Measurements from ENCODE around the gene GRK1. TPM values are rescaled to one million over a fixed set of nuclear protein-coding genes. Genes with fewer than 3 reads are reported as not detected.

GRK1 gene
- total and polyA plus RNA-seq, 2 experiments from 2014 or later = not detected

GRCh38 chr13:113747291-113747833 lies 80.3 kb downstream of the GRK1 start:
- Mint-ChIP-seq H3K9me3 (peaks cover 14% of the 10 kb centered on the region), H3K4me1 (peaks cover 8% of the 10 kb centered on the region; the same call in 2 of the 3 replicates), H3K27me3 (ENCODE audit: insufficient read depth, low read depth, poor library complexity) (peaks cover 17% of the 10 kb centered on the region), H3K4me3 (no peak overlapping the region), H3K27ac (no peak overlapping the region), H3K36me3 (ENCODE audit: low read depth) (peaks cover 11% of the 10 kb centered on the region; the same call in 2 of the 3 replicates)
- Histone ChIP-seq H4K20me1 (replicated peaks; ENCODE audit: insufficient read depth) (no peaks in the 10 kb centered on the region), H2AFZ (no peak overlapping the region), H3K36me3 (ENCODE audit: insufficient read depth) (no peaks in the 10 kb centered on the region), H3K27me3 (ENCODE audit: insufficient read depth) (no peaks in the 10 kb centered on the region), H3K4me3 (no peak overlapping the region), H3K79me2 (replicated peaks; ENCODE audit: insufficient read depth) (no peaks in the 10 kb centered on the region), H3K9me2 (ENCODE audit: insufficient read depth) (peaks cover 4% of the 10 kb centered on the region; the same call in 1 of the 2 replicates), H3F3A (replicated peaks; ENCODE audit: low read depth) (peaks cover 25% of the 10 kb centered on the region), H3K27ac (ENCODE audit: low read depth) (no peak overlapping the region), H3K4me1 (ENCODE audit: insufficient read depth) (no peaks in the 10 kb centered on the region), H3K4me2 (no peak overlapping the region)
- DNase-seq (ENCODE audit: low spot score) = no peak
- no peak for TF ChIP-seq POLR2AphosphoS5 (IDR thresholded peaks at IDR 0.05; ENCODE audit: low read depth)
- TF ChIP-seq, protein P1, sequence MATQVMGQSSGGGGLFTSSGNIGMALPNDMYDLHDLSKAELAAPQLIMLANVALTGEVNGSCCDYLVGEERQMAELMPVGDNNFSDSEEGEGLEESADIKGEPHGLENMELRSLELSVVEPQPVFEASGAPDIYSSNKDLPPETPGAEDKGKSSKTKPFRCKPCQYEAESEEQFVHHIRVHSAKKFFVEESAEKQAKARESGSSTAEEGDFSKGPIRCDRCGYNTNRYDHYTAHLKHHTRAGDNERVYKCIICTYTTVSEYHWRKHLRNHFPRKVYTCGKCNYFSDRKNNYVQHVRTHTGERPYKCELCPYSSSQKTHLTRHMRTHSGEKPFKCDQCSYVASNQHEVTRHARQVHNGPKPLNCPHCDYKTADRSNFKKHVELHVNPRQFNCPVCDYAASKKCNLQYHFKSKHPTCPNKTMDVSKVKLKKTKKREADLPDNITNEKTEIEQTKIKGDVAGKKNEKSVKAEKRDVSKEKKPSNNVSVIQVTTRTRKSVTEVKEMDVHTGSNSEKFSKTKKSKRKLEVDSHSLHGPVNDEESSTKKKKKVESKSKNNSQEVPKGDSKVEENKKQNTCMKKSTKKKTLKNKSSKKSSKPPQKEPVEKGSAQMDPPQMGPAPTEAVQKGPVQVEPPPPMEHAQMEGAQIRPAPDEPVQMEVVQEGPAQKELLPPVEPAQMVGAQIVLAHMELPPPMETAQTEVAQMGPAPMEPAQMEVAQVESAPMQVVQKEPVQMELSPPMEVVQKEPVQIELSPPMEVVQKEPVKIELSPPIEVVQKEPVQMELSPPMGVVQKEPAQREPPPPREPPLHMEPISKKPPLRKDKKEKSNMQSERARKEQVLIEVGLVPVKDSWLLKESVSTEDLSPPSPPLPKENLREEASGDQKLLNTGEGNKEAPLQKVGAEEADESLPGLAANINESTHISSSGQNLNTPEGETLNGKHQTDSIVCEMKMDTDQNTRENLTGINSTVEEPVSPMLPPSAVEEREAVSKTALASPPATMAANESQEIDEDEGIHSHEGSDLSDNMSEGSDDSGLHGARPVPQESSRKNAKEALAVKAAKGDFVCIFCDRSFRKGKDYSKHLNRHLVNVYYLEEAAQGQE (IDR thresholded peaks at IDR 0.05; ENCODE audit: unreplicated experiment) = no peak
- no peak for TF ChIP-seq ZNF331 (CRISPR knock-in tag; IDR thresholded peaks at IDR 0.05; ENCODE audit: low read depth)
- TF ChIP-seq EZH2phosphoT487 (IDR thresholded peaks at IDR 0.05; ENCODE audit: unreplicated experiment) = no peak
- TF ChIP-seq ETS1 (IDR thresholded peaks at IDR 0.05) = no peak
- no peak for TF ChIP-seq ZNF114 (CRISPR knock-in tag; IDR thresholded peaks at IDR 0.05)
- TF ChIP-seq STAT1 (IDR thresholded peaks at IDR 0.05; ENCODE audit: unreplicated experiment) = no peak
- TF ChIP-seq CTCF (conservative IDR thresholded peaks at IDR 0.05; ENCODE audit: low read depth in 2 of 2) = no peak
- no peak for TF ChIP-seq ZNF462 (CRISPR knock-in tag; IDR thresholded peaks at IDR 0.05)
- ATAC-seq = no peak

All from GM23338 (cell line).